K562 (cell line): ENCODE results near the gene COX4I2. TPM values are rescaled to one million over a fixed set of nuclear protein-coding genes. Genes with fewer than 3 reads are reported as not detected.

ENCODE experiments used
- ATAC-seq: fragments of 200-7000 bp; cut with Tn5 transposase; 3 replicates; pipeline ENCODE4 v1.9.1; 2020; ENCODE audit warnings: moderate library complexity
- BruUV-seq: library from RNA; stranded (reverse); fragments of 400-500 nt; replicated peaks from 2 replicates; lab custom pipeline; 2021; lab: Mats Ljungman, UMichigan
- CTCF ChIA-PET: fragments of 300-600 bp; formaldehyde crosslinking; extraction: SDS; loops from one replicate; lab custom pipeline; 2021; ENCODE audit warnings: low intra/inter-chr PET ratio; lab: Yijun Ruan, JAX
- POLR2A ChIA-PET: fragments of 300-600, 350-650 bp; sonication (Branson Sonifier 250); formaldehyde crosslinking; extraction: SDS; loops from one replicate; lab custom pipeline; 2021; ENCODE audit warnings: antibody characterized with exemption, inconsistent platforms; lab: Yijun Ruan, JAX
- DNase-seq, 4 experiments: peaks; one replicate each; pipeline versions ENCODE4 v3.0.0 to v3.0.0-alpha.2; 2011 to 2018; ENCODE audit warnings: low spot score in 3 of 4, mixed read lengths in 3 of 4; ENCODE audit errors: extremely low read depth in 1 of 4
- FAIRE-seq: peaks from 2 replicates; lab custom pipeline; 2011; peaks lifted over from hg19 to GRCh38; lab: Jason Lieb, UNC
- H2AFZ ChIP-seq: 2 replicates; pipeline ENCODE4 v1.6.0; 2011; ENCODE audit warnings: low read depth, low read length, control low read depth, inconsistent platforms
- H3K27ac ChIP-seq: fragments of 200-600 bp; 3 replicates; pipeline ENCODE4 v1.8.0; 2011; ENCODE audit warnings: low read depth, mild to moderate bottlenecking, control low read depth, inconsistent platforms, low read length, moderate library complexity, mixed read lengths; ENCODE audit errors: extremely low read depth
- H3K27me3 ChIP-seq, 2 experiments: fragments of 300-600 bp in 1 of 2; 2 replicates in 1 of 2; 3 replicates in 1 of 2; pipeline versions ENCODE4 v1.6.0 to v1.8.0; 2011; ENCODE audit warnings: inconsistent platforms in 2 of 2, low read length in 2 of 2, mild to moderate bottlenecking in 1 of 2, mixed read lengths in 1 of 2, moderate library complexity in 1 of 2; ENCODE audit not compliant: control insufficient read depth in 2 of 2, insufficient read depth in 2 of 2
- H3K36me3 ChIP-seq: fragments of 300-600 bp; 3 replicates; pipeline ENCODE4 v1.8.0; 2011; ENCODE audit warnings: mild to moderate bottlenecking, low read length, inconsistent platforms; ENCODE audit not compliant: control insufficient read depth, insufficient read depth
- H3K4me1 ChIP-seq, 2 experiments: fragments of 200-600 bp in 1 of 2; replicated peaks in 1 of 2; 2 replicates in 1 of 2; 3 replicates in 1 of 2; pipeline versions ENCODE4 v1.5.1 to v1.8.0; 2011; ENCODE audit warnings: inconsistent platforms in 2 of 2, low read length in 2 of 2, mild to moderate bottlenecking in 1 of 2, mixed read lengths in 1 of 2, moderate library complexity in 1 of 2; ENCODE audit not compliant: control insufficient read depth in 2 of 2, insufficient read depth in 2 of 2
- H3K4me2 ChIP-seq: 2 replicates; pipeline ENCODE4 v1.6.1; 2011; ENCODE audit warnings: low read length, control low read depth, inconsistent platforms, mixed read lengths; ENCODE audit not compliant: insufficient read depth
- H3K4me3 ChIP-seq: fragments of 200-600 bp; sonication (generic), shearing (Covaris generic); 2 replicates; pipeline ENCODE4 v1.5.1; 2016; ENCODE audit warnings: control low read depth, inconsistent platforms
- H3K79me2 ChIP-seq: fragments of 200-600 bp; 3 replicates; pipeline ENCODE4 v1.8.0; 2011; ENCODE audit warnings: low read length, inconsistent platforms; ENCODE audit not compliant: control insufficient read depth, insufficient read depth
- H3K9ac ChIP-seq, 2 experiments: 2 replicates each; pipeline versions ENCODE4 v1.6.0 to v1.6.1; 2011; ENCODE audit warnings: low read depth in 2 of 2, low read length in 2 of 2, control low read depth in 1 of 2, inconsistent platforms in 1 of 2, mild to moderate bottlenecking in 1 of 2, mixed read lengths in 1 of 2; ENCODE audit not compliant: insufficient read depth in 1 of 2
- H3K9me1 ChIP-seq: one replicate; pipeline ENCODE4 v1.6.0; 2011; ENCODE audit warnings: inconsistent platforms, mild to moderate bottlenecking, low read length, moderate library complexity; ENCODE audit not compliant: control insufficient read depth, insufficient read depth
- H3K9me3 ChIP-seq: replicated peaks from 2 replicates; pipeline ENCODE4 v1.5.1; 2011; ENCODE audit warnings: low read depth, low read length, inconsistent platforms; ENCODE audit not compliant: control insufficient read depth, insufficient read depth
- H4K20me1 ChIP-seq: replicated peaks from 2 replicates; pipeline ENCODE4 v1.6.1; 2011; ENCODE audit warnings: low read length, inconsistent platforms, mixed read lengths; ENCODE audit not compliant: control insufficient read depth, insufficient read depth
- HMBOX1 ChIP-seq: sonication (generic); IDR thresholded peaks from 2 replicates; pipeline ENCODE4 v1.6.1; 2016
- JUN ChIP-seq, 2 experiments: sonication (generic) in 1 of 2; formaldehyde crosslinking in 1 of 2; IDR thresholded peaks; 2 replicates each; pipeline versions ENCODE4 v1.6.1 to v1.8.0; 2012 to 2022; ENCODE audit warnings: borderline replicate concordance in 2 of 2, mild to moderate bottlenecking in 2 of 2, improper control_type of control experiment in 1 of 2, low read depth in 1 of 2, low read length in 1 of 2, missing genetic modification reagents in 1 of 2
- MCM3 ChIP-seq: fragments of 450-650 bp; IDR thresholded peaks from 2 replicates; pipeline ENCODE4 v1.6.1; 2016
- MLLT1 ChIP-seq, 2 experiments: fragments of 450-650 bp; IDR thresholded peaks; 2 replicates each; pipeline ENCODE4 v1.6.1; 2016
- MXD1 ChIP-seq: fragments of 250-450 bp; sonication (Bioruptor Pico); IDR thresholded peaks from 2 replicates; pipeline ENCODE4 v1.8.0; 2021; ENCODE audit warnings: borderline replicate concordance, mild to moderate bottlenecking, moderate library complexity; ENCODE audit not compliant: poor library complexity, severe bottlenecking
- NEUROD1 ChIP-seq: fragments of 150-350 bp; IDR thresholded peaks from 2 replicates; pipeline ENCODE4 v1.6.1; 2014; ENCODE audit warnings: borderline replicate concordance, low read length, low read depth; ENCODE audit not compliant: partially characterized antibody
- PHB2 ChIP-seq: fragments of 450-650 bp; IDR thresholded peaks from 2 replicates; pipeline ENCODE4 v1.6.1; 2017; ENCODE audit warnings: low read depth
- STAT6 ChIP-seq: sonication (generic); formaldehyde crosslinking; IDR thresholded peaks from 2 replicates; pipeline ENCODE4 v1.8.1; 2023; ENCODE audit warnings: mild to moderate bottlenecking, missing genetic modification reagents
- ZBTB33 ChIP-seq: sonication (generic); formaldehyde crosslinking; IDR thresholded peaks from 2 replicates; pipeline ENCODE4 v1.8.1; 2023; ENCODE audit warnings: mild to moderate bottlenecking, missing genetic modification reagents
- ZBTB49 ChIP-seq: sonication (generic); formaldehyde crosslinking; IDR thresholded peaks from 2 replicates; pipeline ENCODE4 v1.8.0; 2022; ENCODE audit warnings: missing genetic modification reagents, mild to moderate bottlenecking, borderline replicate concordance
- ZNF239 ChIP-seq: fragments of 250-450 bp; sonication (Bioruptor Pico); IDR thresholded peaks from 2 replicates; pipeline ENCODE4 v1.4.0; 2020; ENCODE audit warnings: mild to moderate bottlenecking
- ZNF24 ChIP-seq: fragments of 450-650 bp; IDR thresholded peaks from 2 replicates; pipeline ENCODE4 v1.6.1; 2016
- WGBS: fragments of 100-300 bp; shearing (Covaris generic); methylation state at CpG from one replicate; pipeline ENCODE4 v1.1.6; 2016; ENCODE audit warnings: low coverage, mixed read lengths; ENCODE audit not compliant: insufficient coverage; ENCODE audit errors: missing lambda C conversion rate; 5-methylcytosine and 5-hydroxymethylcytosine counted together
- in situ Hi-C: fragments of 300-500 bp; cut with MboI; formaldehyde crosslinking; loops from 4 replicates; pipeline ENCODE4 v1.15.0; 2018; ENCODE audit warnings: inconsistent platforms, mixed read lengths
- intact Hi-C: fragments of 100-400 bp; cut with micrococcal nuclease; formaldehyde crosslinking; loops from 2 replicates; pipeline ENCODE4 v1.14.2; 2022
- polyA plus RNA-seq, 8 experiments: library from polyadenylated mRNA; depleted of rRNA in 4 of 8; stranded (reverse) in 5 of 8; unstranded in 3 of 8; fragments of >200 nt; fragmentation: Nextera tagmentation in 2 of 8; fragmentation: Illumina TruSeq in 1 of 8; extraction: Ambion mirVana in 2 of 8; extraction: Trizol in 1 of 8; gene quantifications; 2 replicates each; pipeline versions ENCODE4 v1.2.1 to v1.2.3, GENCODE V29; 2011 to 2014; ENCODE audit warnings: inconsistent platforms in 1 of 8, missing spikeins in 1 of 8
- total RNA-seq, 7 experiments: library from RNA; depleted of rRNA in 6 of 7; stranded (reverse); fragments of >200 nt in 6 of 7; fragmentation: Illumina TruSeq in 2 of 7; extraction: Trizol in 2 of 7; gene quantifications; 2 replicates each; pipeline versions ENCODE4 v1.2.1 to v1.2.3, GENCODE V29; 2011 to 2021; ENCODE audit warnings: low replicate concordance in 1 of 7

Gene COX4I2
- total and polyA plus RNA-seq, 9 of the 15 experiments (the other 6 are each of a cell fraction or from before 2014, with no cell fraction given), result not detected

GRCh38 chr20:31641391-31641790 lies 3.7 kb downstream of the COX4I2 start:
- Histone ChIP-seq H3K9me1 (no peaks in the 10 kb centered on the region), H2AFZ (no peak overlapping the region), H3K79me2 (no peaks in the 10 kb centered on the region), H3K27me3 (no peaks in the 10 kb centered on the region), H3K4me3 (no peak overlapping the region), H4K20me1 (no peaks in the 10 kb centered on the region), H3K4me1 (peaks cover 8 to 15% of the 10 kb centered on the region in 2 experiments), H3K9ac (no peak overlapping the region), H3K9me3 (no peaks in the 10 kb centered on the region), H3K27ac (no peak overlapping the region), H3K36me3 (no peaks in the 10 kb centered on the region), H3K4me2 (no peak overlapping the region)
- FAIRE-seq, result no peak
- no peak for DNase-seq
- ChIA-PET POLR2A (no interaction called here), CTCF (no interaction called here)
- 68% methylated on average over 6 of the region's 6 CpGs for WGBS
- intact Hi-C loops (no loop called here), in situ Hi-C loops (no loop called here)
- no TSS peak for BruUV-seq
- no peak for ATAC-seq
- no peak for TF ChIP-seq MXD1
- no peak for TF ChIP-seq ZNF239 (CRISPR knock-in tag)
- no peak for TF ChIP-seq ZBTB49 (CRISPR knock-in tag)
- no peak for TF ChIP-seq MLLT1 (IDR thresholded peaks at IDR 0.05)
- TF ChIP-seq JUN (IDR thresholded peaks at IDR 0.05; ENCODE audit: borderline replicate concordance, low read depth, low read length), result no peak
- TF ChIP-seq JUN (CRISPR knock-in tag; IDR thresholded peaks at IDR 0.05; ENCODE audit: borderline replicate concordance), result no peak
- TF ChIP-seq ZBTB33 (CRISPR knock-in tag), result no peak
- no peak for TF ChIP-seq MCM3
- no peak for TF ChIP-seq NEUROD1
- no peak for TF ChIP-seq ZNF24
- TF ChIP-seq STAT6 (CRISPR knock-in tag), result no peak
- no peak for TF ChIP-seq HMBOX1
- TF ChIP-seq PHB2, result no peak
